ENCODE data around the gene UMAD1. TPM values are rescaled to one million over a fixed set of nuclear protein-coding genes. Genes with fewer than 3 reads are reported as not detected.
A peak's percentile ranks its signal among the peaks of the same experiment; 100 is the strongest.

Gene UMAD1
- polyA plus RNA-seq, 4 donors: 15.3 to 22.2 (median 19.4) TPM

- DNase-seq (ENCODE audit: low read depth in 4 of 4, low spot score in 3 of 4): no peak
Observed at GRCh38 chr7:7761340-7761973, 120.9 kb downstream of the UMAD1 start.

GRCh38 chr7:7761974-7762779 is 121.6 kb downstream of the UMAD1 start:
- peak in 1 of 4 donors; percentile 21 for DNase-seq (ENCODE audit: low read depth in 4 of 4, low spot score in 3 of 4)

GRCh38 chr7:7764520-7765396 is 124.2 kb downstream of the UMAD1 start:
- DNase-seq (ENCODE audit: low read depth in 4 of 4, low spot score in 3 of 4): no peak

- DNase-seq (ENCODE audit: low read depth in 4 of 4, low spot score in 3 of 4): no peak
Observed at GRCh38 chr7:7765422-7765821, 124.9 kb downstream of the UMAD1 start.

GRCh38 chr7:7766671-7767070 is 126.1 kb downstream of the UMAD1 start:
- no peak for DNase-seq (ENCODE audit: low read depth in 4 of 4, low spot score in 3 of 4)

GRCh38 chr7:7768977-7769709 is 128.6 kb downstream of the UMAD1 start:
- DNase-seq (ENCODE audit: low read depth in 4 of 4, low spot score in 3 of 4): no peak

- DNase-seq (ENCODE audit: low read depth in 4 of 4, low spot score in 3 of 4): no peak
Observed at GRCh38 chr7:7769710-7770627, 129.4 kb downstream of the UMAD1 start.

GRCh38 chr7:7771452-7771851 is 130.9 kb downstream of the UMAD1 start:
- DNase-seq (ENCODE audit: low read depth in 4 of 4, low spot score in 3 of 4): no peak

- peak in 3 of 4 donors; percentile 16 to 29 (median 25) for DNase-seq (ENCODE audit: low read depth in 4 of 4, low spot score in 3 of 4)
Observed at GRCh38 chr7:7772397-7772821, 131.9 kb downstream of the UMAD1 start.

GRCh38 chr7:7773334-7774309 is 133.1 kb downstream of the UMAD1 start:
- DNase-seq (ENCODE audit: low read depth in 4 of 4, low spot score in 3 of 4): no peak

GRCh38 chr7:7779888-7780287 is 139.3 kb downstream of the UMAD1 start:
- no peak for DNase-seq (ENCODE audit: low read depth in 4 of 4, low spot score in 3 of 4)

- no peak for DNase-seq (ENCODE audit: low read depth in 4 of 4, low spot score in 3 of 4)
Observed at GRCh38 chr7:7783001-7783400, 142.4 kb downstream of the UMAD1 start.

- DNase-seq (ENCODE audit: low read depth in 4 of 4, low spot score in 3 of 4): no peak
Observed at GRCh38 chr7:7785344-7785973, 144.9 kb downstream of the UMAD1 start.

GRCh38 chr7:7786595-7786994 is 146.0 kb downstream of the UMAD1 start:
- DNase-seq (ENCODE audit: low read depth in 4 of 4, low spot score in 3 of 4): no peak

- no peak for DNase-seq (ENCODE audit: low read depth in 4 of 4, low spot score in 3 of 4)
Observed at GRCh38 chr7:7789551-7789988, 149.0 kb downstream of the UMAD1 start.

GRCh38 chr7:7790041-7790741 is 149.6 kb downstream of the UMAD1 start:
- DNase-seq (ENCODE audit: low read depth in 4 of 4, low spot score in 3 of 4): no peak

- no peak for DNase-seq (ENCODE audit: low read depth in 4 of 4, low spot score in 3 of 4)
Observed at GRCh38 chr7:7791523-7791922, 151.0 kb downstream of the UMAD1 start.
